Smooth muscle cell (in vitro differentiated cells): Measurements from ENCODE around the gene BOLA1. TPM values are rescaled to one million over a fixed set of nuclear protein-coding genes. Genes with fewer than 3 reads are reported as not detected.

Source experiments
- DNase-seq: peaks from one replicate; lab custom pipeline; 2025; ENCODE audit not compliant: unreplicated experiment; lab: John Stamatoyannopoulos, UW
- H2AFZ ChIP-seq: fragments of 200-600 bp; sonication (generic); 2 replicates; pipeline ENCODE4 v1.6.0; 2016; ENCODE audit warnings: antibody characterized with exemption, low read depth, mild to moderate bottlenecking
- H3F3A ChIP-seq: fragments of 200-600 bp; sonication (generic); 2 replicates; pipeline ENCODE4 v1.6.0; 2017; ENCODE audit warnings: antibody characterized with exemption, low read depth
- H3K27ac ChIP-seq: fragments of 200-600 bp; sonication (generic); 2 replicates; pipeline ENCODE4 v1.5.1; 2016; ENCODE audit warnings: low read depth, mild to moderate bottlenecking
- H3K27me3 ChIP-seq: fragments of 200-600 bp; sonication (generic); 2 replicates; pipeline ENCODE4 v1.6.1; 2016; ENCODE audit warnings: low read depth, mild to moderate bottlenecking
- H3K36me3 ChIP-seq: fragments of 200-600 bp; sonication (generic); 2 replicates; pipeline ENCODE4 v1.5.1; 2016; ENCODE audit warnings: low read depth
- H3K4me1 ChIP-seq: fragments of 200-600 bp; sonication (generic); 2 replicates; pipeline ENCODE4 v1.5.1; 2016; ENCODE audit warnings: low read depth
- H3K4me2 ChIP-seq: fragments of 200-600 bp; sonication (generic); 2 replicates; pipeline ENCODE4 v1.6.0; 2016; ENCODE audit warnings: mild to moderate bottlenecking
- H3K4me3 ChIP-seq: fragments of 200-600 bp; sonication (generic); 2 replicates; pipeline ENCODE4 v1.5.1; 2016; ENCODE audit warnings: mild to moderate bottlenecking
- H3K79me2 ChIP-seq: fragments of 200-600 bp; sonication (generic); 2 replicates; pipeline ENCODE4 v1.6.0; 2016; ENCODE audit warnings: low read depth, mild to moderate bottlenecking
- H3K9ac ChIP-seq: fragments of 200-600 bp; sonication (generic); 2 replicates; pipeline ENCODE4 v1.6.0; 2016; ENCODE audit warnings: low read depth
- H3K9me3 ChIP-seq: fragments of 200-600 bp; sonication (generic); replicated peaks from 2 replicates; pipeline ENCODE4 v1.5.1; 2016; ENCODE audit warnings: low read depth
- H4K20me1 ChIP-seq: fragments of 200-600 bp; sonication (generic); 2 replicates; pipeline ENCODE4 v1.6.0; 2016; ENCODE audit warnings: low read depth
- CTCF ChIP-seq: fragments of 200-600 bp; sonication (generic); IDR thresholded peaks from 2 replicates; pipeline ENCODE4 v1.5.1; 2017; ENCODE audit warnings: borderline replicate concordance, mild to moderate bottlenecking, antibody characterized with exemption; ENCODE audit not compliant: insufficient read depth, poor library complexity, severe bottlenecking
- WGBS: methylation state at CpG from one replicate; pipeline ENCODE4 v1.1.7; 2016; ENCODE audit warnings: low lambda C conversion rate; 5-methylcytosine and 5-hydroxymethylcytosine counted together
- polyA plus RNA-seq: library from polyadenylated mRNA; unstranded; fragments of >200 nt; fragmentation: Nextera tagmentation; extraction: Ambion mirVana; gene quantifications from 2 replicates; pipeline ENCODE4 v1.2.1, GENCODE V29; 2016
- total RNA-seq: library from RNA; depleted of rRNA; stranded (reverse); fragments of >200 nt; gene quantifications from 2 replicates; pipeline ENCODE4 v1.2.3, GENCODE V29; 2014

The BOLA1 gene
- total and polyA plus RNA-seq, 2 experiments from 2014 or later = 21.3 to 27.4 TPM

- Histone ChIP-seq H2AFZ (no peak overlapping the region), H3K9me3 (no peaks in the 10 kb centered on the region), H3K36me3 (no peaks in the 10 kb centered on the region), H4K20me1 (no peaks in the 10 kb centered on the region), H3K4me1 (peaks cover 12% of the 10 kb centered on the region), H3K27me3 (no peaks in the 10 kb centered on the region), H3K9ac (no peak overlapping the region), H3K27ac (no peak overlapping the region), H3F3A (no peaks in the 10 kb centered on the region), H3K4me3 (no peak overlapping the region), H3K4me2 (no peak overlapping the region), H3K79me2 (peaks cover 8% of the 10 kb centered on the region)
- no peak for TF ChIP-seq CTCF
- DNase-seq = no peak
- 91% methylated on average over 1 of the region's 1 CpG for WGBS
Measured at GRCh38 chr1:149914545-149914944, 15.2 kb downstream of the BOLA1 start.

GRCh38 chr1:149915429-149916192 lies 16.2 kb downstream of the BOLA1 start:
- H3K27ac ChIP-seq = no peak overlapping the region
- H3K27me3 ChIP-seq = no peaks in the 10 kb centered on the region
- no peak overlapping the region for H3K4me3 ChIP-seq
- H3K9ac ChIP-seq = no peak overlapping the region
- peak overlapping the region; percentile 99 for H3K4me2 ChIP-seq
- H3K36me3 ChIP-seq = no peaks in the 10 kb centered on the region
- H3K79me2 ChIP-seq = peaks cover 8% of the 10 kb centered on the region
- peaks cover 12% of the 10 kb centered on the region for H3K4me1 ChIP-seq
- no peak for TF ChIP-seq CTCF
- H3K9me3 ChIP-seq = no peaks in the 10 kb centered on the region
- H3F3A ChIP-seq = no peaks in the 10 kb centered on the region
- H2AFZ ChIP-seq = no peak overlapping the region
- no peak for DNase-seq
- 83% methylated on average over 11 of the region's 11 CpGs for WGBS
- no peaks in the 10 kb centered on the region for H4K20me1 ChIP-seq

GRCh38 chr1:149916193-149916897 lies 17.0 kb downstream of the BOLA1 start:
- TF ChIP-seq CTCF = no peak
- no peaks in the 10 kb centered on the region for H3K9me3 ChIP-seq
- peak overlapping the region; percentile 99 for H3K4me2 ChIP-seq
- H3K27ac ChIP-seq = no peak overlapping the region
- H3K4me3 ChIP-seq = peak overlapping the region; percentile 89
- H3K9ac ChIP-seq = no peak overlapping the region
- peaks cover 8% of the 10 kb centered on the region for H3K79me2 ChIP-seq
- no peaks in the 10 kb centered on the region for H3F3A ChIP-seq
- H2AFZ ChIP-seq = peak overlapping the region; percentile 82
- DNase-seq = no peak
- no peaks in the 10 kb centered on the region for H4K20me1 ChIP-seq
- no peaks in the 10 kb centered on the region for H3K27me3 ChIP-seq
- no peaks in the 10 kb centered on the region for H3K36me3 ChIP-seq
- 13% methylated on average over 8 of the region's 9 CpGs for WGBS
- H3K4me1 ChIP-seq = peaks cover 12% of the 10 kb centered on the region
